ENCODE results near the gene RCC1. TPM values are rescaled to one million over a fixed set of nuclear protein-coding genes. Genes with fewer than 3 reads are reported as not detected.

The RCC1 gene
- total RNA-seq, 4 donors from 2014 or later, result 3.8 to 37.6 (median 13.8) TPM

- H3K9me3 ChIP-seq, result no peaks in the 10 kb centered on the region
- H3K4me3 ChIP-seq, result no peak overlapping the region
- no peaks in the 10 kb centered on the region for H3K4me1 ChIP-seq
- H3K36me3 ChIP-seq, result no peaks in the 10 kb centered on the region
- no peaks in the 10 kb centered on the region for H3K27me3 ChIP-seq
- DNase-seq, result no peak
- intact Hi-C loops (cut with DNase I; ENCODE audit: low total_unique reads), result no loop called here
- TF ChIP-seq POLR2A (IDR thresholded peaks at IDR 0.05), result no peak
- TF ChIP-seq, protein P1, sequence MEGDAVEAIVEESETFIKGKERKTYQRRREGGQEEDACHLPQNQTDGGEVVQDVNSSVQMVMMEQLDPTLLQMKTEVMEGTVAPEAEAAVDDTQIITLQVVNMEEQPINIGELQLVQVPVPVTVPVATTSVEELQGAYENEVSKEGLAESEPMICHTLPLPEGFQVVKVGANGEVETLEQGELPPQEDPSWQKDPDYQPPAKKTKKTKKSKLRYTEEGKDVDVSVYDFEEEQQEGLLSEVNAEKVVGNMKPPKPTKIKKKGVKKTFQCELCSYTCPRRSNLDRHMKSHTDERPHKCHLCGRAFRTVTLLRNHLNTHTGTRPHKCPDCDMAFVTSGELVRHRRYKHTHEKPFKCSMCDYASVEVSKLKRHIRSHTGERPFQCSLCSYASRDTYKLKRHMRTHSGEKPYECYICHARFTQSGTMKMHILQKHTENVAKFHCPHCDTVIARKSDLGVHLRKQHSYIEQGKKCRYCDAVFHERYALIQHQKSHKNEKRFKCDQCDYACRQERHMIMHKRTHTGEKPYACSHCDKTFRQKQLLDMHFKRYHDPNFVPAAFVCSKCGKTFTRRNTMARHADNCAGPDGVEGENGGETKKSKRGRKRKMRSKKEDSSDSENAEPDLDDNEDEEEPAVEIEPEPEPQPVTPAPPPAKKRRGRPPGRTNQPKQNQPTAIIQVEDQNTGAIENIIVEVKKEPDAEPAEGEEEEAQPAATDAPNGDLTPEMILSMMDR (IDR thresholded peaks at IDR 0.05), result no peak
- no peak overlapping the region for H3K27ac ChIP-seq
Observed at GRCh38 chr1:28526886-28527285, 21.0 kb downstream of the RCC1 start.

DNA sequence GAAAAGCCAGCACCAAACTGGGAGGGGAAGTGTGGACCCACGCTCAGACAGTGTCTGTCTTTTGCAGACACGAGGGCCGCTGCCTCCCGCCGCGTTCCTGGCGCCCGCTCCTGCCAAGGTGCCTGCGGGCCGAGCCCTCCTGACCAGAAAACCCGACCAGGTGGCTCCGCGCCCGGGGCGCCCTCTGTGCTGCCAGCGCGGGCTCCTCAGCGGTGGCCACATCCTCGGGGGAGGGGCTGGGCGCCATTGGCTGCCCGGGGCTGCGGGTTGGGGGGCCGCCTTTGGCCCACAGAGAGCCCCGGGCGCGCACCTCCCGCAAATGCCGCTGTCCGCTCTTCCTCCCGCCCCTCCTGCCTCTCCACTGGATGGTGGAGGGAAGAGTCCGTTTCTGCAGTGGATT is 24.6 kb downstream of the RCC1 start:
- no peaks in the 10 kb centered on the region for H3K36me3 ChIP-seq
- no peak overlapping the region for H3K4me3 ChIP-seq
- no peak overlapping the region for H3K27ac ChIP-seq
- H3K4me1 ChIP-seq, result no peaks in the 10 kb centered on the region
- no peaks in the 10 kb centered on the region for H3K27me3 ChIP-seq
- H3K9me3 ChIP-seq, result no peaks in the 10 kb centered on the region
- no peak for DNase-seq
- TF ChIP-seq, protein P1 (IDR thresholded peaks at IDR 0.05), result no peak
- TF ChIP-seq POLR2A (IDR thresholded peaks at IDR 0.05), result no peak
- intact Hi-C loops (cut with DNase I; ENCODE audit: low total_unique reads), result no loop called here

- TF ChIP-seq, protein P1 (IDR thresholded peaks at IDR 0.05), result no peak
- no peak for TF ChIP-seq POLR2A (IDR thresholded peaks at IDR 0.05)
- no peaks in the 10 kb centered on the region for H3K36me3 ChIP-seq
- DNase-seq, result no peak
Observed at GRCh38 chr1:28534671-28535070, 28.8 kb downstream of the RCC1 start.

DNA sequence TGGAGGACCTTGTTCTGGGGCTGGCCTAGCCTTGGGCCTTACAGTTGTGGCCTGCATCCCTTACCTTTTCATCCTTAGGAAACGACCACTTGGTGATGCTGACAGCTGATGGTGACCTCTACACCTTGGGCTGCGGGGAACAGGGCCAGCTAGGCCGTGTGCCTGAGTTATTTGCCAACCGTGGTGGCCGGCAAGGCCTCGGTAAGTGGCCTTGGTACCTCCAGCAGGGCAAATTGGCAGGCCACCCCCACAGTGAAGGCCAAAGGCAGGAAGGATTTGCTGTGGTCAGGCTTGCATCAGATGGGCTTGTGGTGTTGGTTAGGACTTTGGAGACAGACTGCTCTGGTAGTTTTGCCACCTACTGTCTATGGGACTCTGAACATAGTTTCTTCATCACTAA is 29.3 kb downstream of the RCC1 start:
- Histone ChIP-seq H3K4me3 (no peak overlapping the region), H3K36me3 (no peaks in the 10 kb centered on the region), H3K27me3 (no peaks in the 10 kb centered on the region), H3K27ac (no peak overlapping the region), H3K9me3 (no peaks in the 10 kb centered on the region), H3K4me1 (no peaks in the 10 kb centered on the region)
- no peak for TF ChIP-seq POLR2A (IDR thresholded peaks at IDR 0.05)
- TF ChIP-seq, protein P1 (IDR thresholded peaks at IDR 0.05), result no peak
- DNase-seq, result no peak
- intact Hi-C loops (cut with DNase I; ENCODE audit: low total_unique reads), result no loop called here

More at GRCh38 chr1:28534671-28535070, 28.8 kb downstream of the RCC1 start:
- H3K27ac ChIP-seq, result no peak overlapping the region
- no peaks in the 10 kb centered on the region for H3K9me3 ChIP-seq
- no peaks in the 10 kb centered on the region for H3K27me3 ChIP-seq
- intact Hi-C loops (cut with DNase I; ENCODE audit: low total_unique reads), result no loop called here
- no peak overlapping the region for H3K4me3 ChIP-seq
- H3K4me1 ChIP-seq, result no peaks in the 10 kb centered on the region

GRCh38 chr1:28537457-28538199 is 31.8 kb downstream of the RCC1 start:
- Histone ChIP-seq H3K4me3 (no peak overlapping the region), H3K9me3 (no peaks in the 10 kb centered on the region), H3K36me3 (no peaks in the 10 kb centered on the region), H3K4me1 (no peaks in the 10 kb centered on the region), H3K27me3 (no peaks in the 10 kb centered on the region), H3K27ac (no peak overlapping the region)
- intact Hi-C loops (cut with DNase I; ENCODE audit: low total_unique reads), result no loop called here
- DNase-seq, result no peak
- TF ChIP-seq, protein P1 (IDR thresholded peaks at IDR 0.05), result no peak
- TF ChIP-seq POLR2A (IDR thresholded peaks at IDR 0.05), result no peak
